GM18951 (cell line): ENCODE results near the gene NDUFS8.

Source experiments
- POLR2A ChIP-seq: IDR thresholded peaks from 4 replicates; pipeline ENCODE4 v1.6.1; 2011; ENCODE audit warnings: mild to moderate bottlenecking; ENCODE audit not compliant: insufficient read length, insufficient read depth; ENCODE audit errors: extremely low read depth
- in situ Hi-C: fragments of 300-500 bp; cut with MboI; formaldehyde crosslinking; loops from one replicate; pipeline ENCODE4 v1.12.0; 2022; ENCODE audit warnings: low sequenced_read_pairs, mixed read lengths, inconsistent platforms; ENCODE audit not compliant: unreplicated experiment

The NDUFS8 gene

DNA sequence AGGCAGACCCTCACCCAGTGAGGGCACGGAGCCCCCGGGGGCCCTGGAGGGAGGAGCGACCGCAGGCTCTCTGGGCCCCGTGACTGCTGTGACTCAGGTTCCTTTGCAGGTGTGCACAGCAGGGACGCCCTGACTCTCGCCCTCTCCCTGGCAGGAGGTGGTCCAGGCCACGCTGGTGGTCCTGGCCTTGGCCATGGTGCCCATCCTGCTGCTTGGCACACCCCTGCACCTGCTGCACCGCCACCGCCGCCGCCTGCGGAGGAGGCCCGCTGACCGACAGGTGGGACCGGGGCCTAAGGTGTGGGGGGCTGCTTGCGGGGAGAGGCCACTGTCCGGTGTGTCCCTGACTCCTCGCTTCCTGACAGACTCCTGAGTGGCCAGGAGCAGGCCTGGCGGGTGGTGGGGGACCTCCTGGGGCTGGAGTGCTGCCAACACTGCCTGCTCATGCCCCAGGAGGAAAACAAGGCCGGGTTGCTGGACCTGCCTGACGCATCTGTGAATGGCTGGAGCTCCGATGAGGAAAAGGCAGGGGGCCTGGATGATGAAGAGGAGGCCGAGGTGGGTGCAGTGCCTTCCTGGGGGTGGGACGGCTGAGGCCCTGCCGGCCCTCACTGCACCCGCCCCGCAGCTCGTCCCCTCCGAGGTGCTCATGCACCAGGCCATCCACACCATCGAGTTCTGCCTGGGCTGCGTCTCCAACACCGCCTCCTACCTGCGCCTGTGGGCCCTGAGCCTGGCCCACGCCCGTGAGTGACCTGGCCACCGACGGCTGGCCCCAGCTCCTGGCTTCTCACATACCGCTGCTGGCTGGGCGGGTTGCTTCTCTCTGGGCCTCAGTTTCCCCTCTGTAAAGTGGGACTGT is 19.3 kb downstream of the NDUFS8 start:
- TF ChIP-seq POLR2A, result peak; percentile 30
- in situ Hi-C loops, result no loop called here

- in situ Hi-C loops, result no loop called here
- no peak for TF ChIP-seq POLR2A
These were observed 19.9 kb downstream of the NDUFS8 start for GRCh38 chr11:68050371-68050841.

GRCh38 chr11:68051191-68052136 is 21.0 kb downstream of the NDUFS8 start:
- peak; percentile 3 for TF ChIP-seq POLR2A
- in situ Hi-C loops, result no loop called here

DNA sequence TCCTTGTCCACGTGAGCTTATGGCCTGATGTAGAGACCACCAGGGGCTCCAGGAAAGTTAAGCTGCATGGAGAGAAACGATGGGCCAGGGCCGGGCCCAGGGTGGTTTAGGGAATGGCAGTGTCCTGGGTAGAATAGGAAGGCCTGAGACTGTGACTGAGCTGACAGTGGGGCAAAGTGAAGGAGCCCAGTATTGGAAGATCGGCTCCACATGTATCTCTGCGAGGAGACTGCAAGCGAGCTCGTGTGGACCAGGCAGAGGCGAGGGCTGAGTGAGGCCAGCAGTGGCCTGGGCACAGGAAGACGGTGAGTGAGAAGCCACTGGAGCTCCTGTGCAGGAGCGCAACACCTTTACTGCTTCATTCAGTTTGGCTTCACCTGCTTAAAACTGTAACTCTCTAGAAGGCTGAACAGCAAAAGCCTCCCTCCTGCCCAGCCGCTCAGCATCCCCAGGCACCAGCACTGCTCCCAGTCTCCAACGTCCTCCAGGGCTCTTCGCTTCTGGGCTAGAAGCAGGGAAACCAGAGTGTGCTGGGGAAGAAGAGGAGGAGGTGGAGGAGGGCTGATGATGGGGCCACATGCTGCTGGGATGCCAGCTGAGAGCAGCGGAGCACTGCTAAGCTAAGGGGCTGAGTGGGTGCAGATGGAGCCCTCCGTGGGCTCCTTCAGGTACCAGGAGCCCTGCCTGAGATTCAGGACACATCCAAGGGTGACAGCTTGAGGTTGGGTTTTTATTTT is 21.8 kb downstream of the NDUFS8 start:
- TF ChIP-seq POLR2A, result no peak
- in situ Hi-C loops, result no loop called here

GRCh38 chr11:68053117-68053516 is 22.6 kb downstream of the NDUFS8 start:
- TF ChIP-seq POLR2A, result no peak
- in situ Hi-C loops, result no loop called here

DNA sequence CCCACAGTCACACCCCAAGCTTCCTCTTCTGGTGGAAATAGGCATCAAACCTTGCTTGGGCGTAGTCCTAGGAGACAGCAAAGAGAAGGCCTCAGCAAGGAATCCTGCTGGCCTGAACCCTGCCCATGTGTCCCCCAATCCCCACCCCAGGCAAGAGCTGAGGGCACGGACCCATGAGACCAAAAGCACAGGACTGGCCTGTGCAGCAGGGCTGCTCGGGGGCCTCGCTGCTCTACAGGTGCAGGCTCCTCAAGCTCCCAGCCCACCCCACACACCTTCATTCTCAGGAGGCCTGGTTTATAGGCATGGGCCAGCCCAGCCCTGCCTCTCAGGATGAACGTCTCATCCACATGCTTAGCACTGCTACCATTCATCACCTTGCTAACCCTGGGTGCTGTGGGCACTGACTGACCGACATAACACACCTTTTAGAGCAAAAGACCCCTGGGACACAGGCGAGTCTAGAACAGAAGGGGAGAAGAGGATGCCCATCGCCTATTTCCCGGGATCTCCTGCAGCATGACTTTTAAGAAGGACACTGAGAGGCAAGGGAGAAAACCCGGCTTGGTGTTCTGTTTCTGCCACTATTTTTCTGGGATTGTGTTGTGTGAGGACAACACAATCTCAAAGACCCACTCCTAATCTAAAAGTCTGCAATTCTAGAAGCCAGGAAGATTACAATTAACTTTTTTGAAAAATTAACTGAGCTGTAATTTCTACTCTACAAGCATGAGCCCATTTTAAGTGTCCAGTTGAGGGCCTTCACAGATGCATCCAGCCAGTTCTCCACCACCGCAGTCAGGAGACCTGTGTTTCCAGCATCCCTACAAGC is 23.7 kb downstream of the NDUFS8 start:
- in situ Hi-C loops, result no loop called here

GRCh38 chr11:68056317-68057285 is 26.1 kb downstream of the NDUFS8 start:
- in situ Hi-C loops, result no loop called here
- TF ChIP-seq POLR2A, result no peak

More for the DNA sequence above, 23.7 kb downstream of the NDUFS8 start:
- peak; percentile 47 for TF ChIP-seq POLR2A

GRCh38 chr11:68057807-68058206 is 27.3 kb downstream of the NDUFS8 start:
- in situ Hi-C loops, result no loop called here
- no peak for TF ChIP-seq POLR2A

DNA sequence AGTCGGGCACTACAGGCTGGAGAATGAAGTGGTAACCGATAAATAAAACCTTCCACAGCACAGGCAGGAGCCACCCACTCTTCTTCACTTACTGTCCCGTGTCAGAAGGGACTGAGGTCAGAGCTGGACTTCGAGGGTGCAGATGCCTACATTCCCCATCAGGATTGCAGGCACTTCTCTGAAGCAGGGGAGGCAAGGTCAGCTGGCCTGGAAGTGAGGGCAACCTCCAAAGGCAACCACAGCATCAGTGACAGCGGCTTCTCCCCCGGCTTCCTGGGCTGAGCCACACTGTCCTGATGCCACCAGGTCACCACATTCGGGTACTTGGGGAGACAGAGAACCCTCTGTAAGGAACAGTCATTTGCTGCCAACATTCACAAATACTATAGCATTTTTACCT is 31.0 kb downstream of the NDUFS8 start:
- no peak for TF ChIP-seq POLR2A

GRCh38 chr11:68064926-68065325 is 34.4 kb downstream of the NDUFS8 start:
- in situ Hi-C loops, result no loop called here
- no peak for TF ChIP-seq POLR2A

More for the DNA sequence above, 31.0 kb downstream of the NDUFS8 start:
- in situ Hi-C loops, result no loop called here

- in situ Hi-C loops, result no loop called here
- no peak for TF ChIP-seq POLR2A
These were observed 35.4 kb downstream of the NDUFS8 start for GRCh38 chr11:68065841-68066240.
